Measurements from ENCODE around the gene CCL17.

The CCL17 gene

GRCh38 chr16:57386381-57386951 is 18.1 kb upstream of the CCL17 start:
- no peak overlapping the region for H3K27ac ChIP-seq
- TF ChIP-seq, protein P1, sequence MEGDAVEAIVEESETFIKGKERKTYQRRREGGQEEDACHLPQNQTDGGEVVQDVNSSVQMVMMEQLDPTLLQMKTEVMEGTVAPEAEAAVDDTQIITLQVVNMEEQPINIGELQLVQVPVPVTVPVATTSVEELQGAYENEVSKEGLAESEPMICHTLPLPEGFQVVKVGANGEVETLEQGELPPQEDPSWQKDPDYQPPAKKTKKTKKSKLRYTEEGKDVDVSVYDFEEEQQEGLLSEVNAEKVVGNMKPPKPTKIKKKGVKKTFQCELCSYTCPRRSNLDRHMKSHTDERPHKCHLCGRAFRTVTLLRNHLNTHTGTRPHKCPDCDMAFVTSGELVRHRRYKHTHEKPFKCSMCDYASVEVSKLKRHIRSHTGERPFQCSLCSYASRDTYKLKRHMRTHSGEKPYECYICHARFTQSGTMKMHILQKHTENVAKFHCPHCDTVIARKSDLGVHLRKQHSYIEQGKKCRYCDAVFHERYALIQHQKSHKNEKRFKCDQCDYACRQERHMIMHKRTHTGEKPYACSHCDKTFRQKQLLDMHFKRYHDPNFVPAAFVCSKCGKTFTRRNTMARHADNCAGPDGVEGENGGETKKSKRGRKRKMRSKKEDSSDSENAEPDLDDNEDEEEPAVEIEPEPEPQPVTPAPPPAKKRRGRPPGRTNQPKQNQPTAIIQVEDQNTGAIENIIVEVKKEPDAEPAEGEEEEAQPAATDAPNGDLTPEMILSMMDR (conservative IDR thresholded peaks at IDR 0.05), result no peak

- H3K27ac ChIP-seq, result no peak overlapping the region
- TF ChIP-seq, protein P1 (conservative IDR thresholded peaks at IDR 0.05), result no peak
Observed at GRCh38 chr16:57387598-57388354, 16.8 kb upstream of the CCL17 start.

GRCh38 chr16:57388359-57389086 is 16.0 kb upstream of the CCL17 start:
- no peak overlapping the region for H3K27ac ChIP-seq
- TF ChIP-seq, protein P1 (conservative IDR thresholded peaks at IDR 0.05), result no peak

GRCh38 chr16:57389087-57389468 is 15.5 kb upstream of the CCL17 start:
- TF ChIP-seq, protein P1 (conservative IDR thresholded peaks at IDR 0.05), result no peak
- no peak overlapping the region for H3K27ac ChIP-seq

DNA sequence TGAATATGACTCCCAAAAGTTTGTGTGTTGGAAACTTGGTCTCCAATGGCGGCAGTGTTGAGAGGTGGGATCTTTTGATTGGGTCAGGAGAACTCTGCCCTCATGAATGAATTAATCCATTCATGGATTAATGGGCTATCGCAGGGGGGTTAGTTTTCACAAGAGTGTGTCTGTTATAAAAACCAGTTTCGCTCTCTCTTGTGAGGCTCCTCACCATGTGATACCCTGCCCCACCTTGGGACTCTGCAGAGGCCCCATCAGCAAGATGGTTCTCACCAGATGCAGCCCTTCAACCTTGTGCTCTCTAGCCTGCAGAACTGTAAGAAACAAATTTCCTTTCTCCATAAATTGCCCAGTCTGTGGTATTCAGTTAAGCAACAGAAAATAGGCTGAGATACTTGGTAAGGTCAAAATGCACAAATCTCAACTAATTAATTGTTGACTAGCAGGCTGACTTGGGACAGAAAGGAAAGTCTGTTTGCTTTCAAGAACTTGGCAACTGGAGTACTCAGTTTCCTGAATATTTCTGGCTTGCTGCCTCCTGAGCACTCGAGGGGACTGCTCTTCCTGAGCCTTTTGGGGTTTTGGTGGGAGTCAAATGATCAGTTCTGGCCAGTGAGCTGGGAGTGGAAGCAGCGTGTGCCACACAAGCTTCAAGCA is 13.8 kb upstream of the CCL17 start:
- H3K27ac ChIP-seq, result no peak overlapping the region
- TF ChIP-seq, protein P1 (conservative IDR thresholded peaks at IDR 0.05), result no peak

DNA sequence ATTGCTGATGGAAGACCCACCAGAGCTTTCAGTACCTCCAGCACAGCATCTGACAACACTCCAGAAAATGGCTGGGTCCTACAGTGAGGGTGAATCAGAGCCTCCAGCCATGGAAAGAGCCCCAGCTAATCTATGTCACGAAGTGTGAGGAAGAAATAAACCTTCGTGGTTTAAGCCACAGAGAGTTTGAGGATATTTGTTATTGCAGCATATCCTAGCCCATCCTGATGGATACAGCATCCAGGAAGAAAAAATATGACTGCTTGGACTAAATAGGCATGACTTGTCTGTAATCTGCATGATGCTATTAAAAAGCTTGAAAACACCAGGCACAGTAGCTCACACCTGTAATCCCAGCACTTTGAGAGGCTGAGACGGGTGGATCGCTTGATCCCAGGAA is 13.3 kb upstream of the CCL17 start:
- TF ChIP-seq, protein P1 (conservative IDR thresholded peaks at IDR 0.05), result no peak

GRCh38 chr16:57391708-57392107 is 12.9 kb upstream of the CCL17 start:
- TF ChIP-seq, protein P1 (conservative IDR thresholded peaks at IDR 0.05), result no peak
- H3K27ac ChIP-seq, result no peak overlapping the region

More for the DNA sequence above, 13.3 kb upstream of the CCL17 start:
- no peak overlapping the region for H3K27ac ChIP-seq

All from VCaP (cell line).